Osteocyte (in vitro differentiated cells): ENCODE measurements around the gene SELL. TPM values are rescaled to one million over a fixed set of nuclear protein-coding genes. Genes with fewer than 3 reads are reported as not detected.
A peak's percentile ranks its signal among the peaks of the same experiment; 100 is the strongest.

Experiments used
- DNase-seq: peaks from one replicate; pipeline ENCODE4 v3.0.0; 2021; ENCODE audit warnings: mixed read lengths; ENCODE audit not compliant: unreplicated experiment; ENCODE audit errors: extremely low spot score
- H3K27ac Mint-ChIP-seq: one replicate; pipeline ENCODE4 v1.8.0; 2021; ENCODE audit warnings: mild to moderate bottlenecking, mixed read lengths; ENCODE audit not compliant: unreplicated experiment
- H3K27me3 Mint-ChIP-seq: one replicate; pipeline ENCODE4 v1.8.0; 2021; ENCODE audit warnings: mixed read lengths; ENCODE audit not compliant: unreplicated experiment
- H3K36me3 Mint-ChIP-seq: one replicate; pipeline ENCODE4 v1.8.0; 2021; ENCODE audit warnings: mixed read lengths; ENCODE audit not compliant: unreplicated experiment
- H3K4me1 Mint-ChIP-seq: one replicate; pipeline ENCODE4 v1.8.0; 2021; ENCODE audit warnings: mixed read lengths; ENCODE audit not compliant: unreplicated experiment
- H3K4me3 Mint-ChIP-seq: one replicate; pipeline ENCODE4 v1.8.0; 2021; ENCODE audit warnings: mild to moderate bottlenecking, moderate library complexity, mixed read lengths; ENCODE audit not compliant: unreplicated experiment
- H3K9me3 Mint-ChIP-seq: one replicate; pipeline ENCODE4 v1.8.0; 2021; ENCODE audit warnings: mixed read lengths; ENCODE audit not compliant: unreplicated experiment
- CTCF ChIP-seq: fragments of 200-600 bp; sonication (generic); IDR thresholded peaks from 2 replicates; pipeline ENCODE4 v1.5.0; 2021; ENCODE audit warnings: antibody characterized with exemption, mild to moderate bottlenecking, moderate library complexity
- long read RNA-seq: library from polyadenylated mRNA; unstranded; transcript quantifications from one replicate; pipeline ENCODE4 v2.0.0, GENCODE V29; 2021
- total RNA-seq: library from RNA; stranded (reverse); gene quantifications from 2 replicates; pipeline ENCODE4 v1.2.1, GENCODE V29; 2021

SELL gene
- not detected in 2 replicates for total RNA-seq
- long read RNA-seq, result 0 reads

GRCh38 chr1:169711469-169712308 lies at the start of gene SELL:
Gene SELL, minus strand, starts transcription at chr1:169711620. Its CDS starts 122 bp downstream, at chr1:169711498.
- H3K4me1 Mint-ChIP-seq, result peaks cover 6% of the 10 kb centered on the region
- H3K9me3 Mint-ChIP-seq, result peaks cover 20% of the 10 kb centered on the region
- H3K27ac Mint-ChIP-seq, result no peak within 1 kb of the TSS
- H3K36me3 Mint-ChIP-seq, result no peaks in the 10 kb centered on the region
- peaks cover 25% of the 10 kb centered on the region for H3K27me3 Mint-ChIP-seq
- peak within 1 kb of the TSS; percentile 36 for H3K4me3 Mint-ChIP-seq
- DNase-seq, result no peak
- TF ChIP-seq CTCF, result peak; percentile 66

GRCh38 chr1:169759038-169759437 lies 47.6 kb upstream of the SELL start:
- H3K4me3 Mint-ChIP-seq, result no peak overlapping the region
- no peak overlapping the region for H3K27ac Mint-ChIP-seq
- no peak for TF ChIP-seq CTCF
- peaks cover 14% of the 10 kb centered on the region for H3K27me3 Mint-ChIP-seq
- no peaks in the 10 kb centered on the region for H3K36me3 Mint-ChIP-seq
- H3K9me3 Mint-ChIP-seq, result no peaks in the 10 kb centered on the region
- DNase-seq, result no peak
- H3K4me1 Mint-ChIP-seq, result no peaks in the 10 kb centered on the region

DNA sequence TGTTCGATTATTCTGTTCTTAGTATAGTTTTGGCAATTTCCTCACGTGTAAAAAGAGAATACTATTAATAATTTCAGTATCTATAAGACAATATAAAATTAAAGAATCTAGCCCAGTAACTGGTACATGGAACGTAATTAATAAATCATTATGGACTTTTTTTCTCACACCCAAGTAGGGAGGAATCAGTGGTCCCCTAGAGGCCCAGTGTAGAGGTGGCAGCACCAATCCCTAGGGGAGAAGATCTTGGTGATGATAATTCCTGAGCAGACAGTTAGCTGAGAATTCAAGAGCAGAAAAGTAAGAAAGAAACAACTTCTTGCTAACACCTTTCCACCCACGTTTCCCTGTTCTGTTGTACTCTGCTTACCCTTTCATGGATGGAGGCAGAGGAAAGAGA lies 42.1 kb upstream of the SELL start:
- H3K4me3 Mint-ChIP-seq, result no peak overlapping the region
- no peak for DNase-seq
- peaks cover 33% of the 10 kb centered on the region for H3K27me3 Mint-ChIP-seq
- no peak for TF ChIP-seq CTCF
- no peaks in the 10 kb centered on the region for H3K36me3 Mint-ChIP-seq
- H3K9me3 Mint-ChIP-seq, result no peaks in the 10 kb centered on the region
- H3K4me1 Mint-ChIP-seq, result no peaks in the 10 kb centered on the region
- H3K27ac Mint-ChIP-seq, result no peak overlapping the region

GRCh38 chr1:169750041-169750440 lies 38.6 kb upstream of the SELL start:
- Mint-ChIP-seq H3K27me3 (peaks cover 42% of the 10 kb centered on the region), H3K4me1 (no peaks in the 10 kb centered on the region), H3K4me3 (no peak overlapping the region), H3K27ac (no peak overlapping the region), H3K9me3 (no peaks in the 10 kb centered on the region), H3K36me3 (no peaks in the 10 kb centered on the region)
- no peak for TF ChIP-seq CTCF
- no peak for DNase-seq

- Mint-ChIP-seq H3K27ac (no peak overlapping the region), H3K4me1 (peaks cover 7% of the 10 kb centered on the region), H3K9me3 (peaks cover 4% of the 10 kb centered on the region), H3K27me3 (peaks cover 32% of the 10 kb centered on the region), H3K4me3 (no peak overlapping the region), H3K36me3 (no peaks in the 10 kb centered on the region)
- no peak for DNase-seq
- TF ChIP-seq CTCF, result no peak
Observed at GRCh38 chr1:169746550-169746949, 35.1 kb upstream of the SELL start.
